ENCODE measurements around the gene EEPD1. TPM values are rescaled to one million over a fixed set of nuclear protein-coding genes. Genes with fewer than 3 reads are reported as not detected.

The EEPD1 gene
- total and polyA plus RNA-seq, 2 donors (not counting 3 experiments of a cell fraction or from before 2014, with no cell fraction given): 0.40 to 0.42 TPM

DNA sequence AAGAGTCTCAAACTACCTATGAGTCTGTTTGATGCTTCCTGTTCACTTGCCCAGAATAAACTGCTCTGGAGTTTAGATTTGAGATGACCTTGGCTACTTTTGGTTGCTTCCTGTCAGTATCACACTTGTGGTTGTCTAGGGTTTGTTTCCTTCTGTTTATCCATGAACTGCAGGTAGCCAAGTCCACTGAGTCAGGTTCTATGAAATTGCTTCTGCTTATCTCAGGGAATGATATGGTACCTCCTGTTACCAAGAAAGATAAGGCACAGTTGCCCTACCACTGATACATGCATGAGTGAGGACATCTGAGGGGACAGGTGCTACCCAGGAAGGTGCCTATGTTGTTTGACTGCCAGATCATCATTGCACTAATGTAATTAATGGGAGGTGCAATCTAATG lies 15.8 kb upstream of the EEPD1 start:
- ChIA-PET POLR2A (no interaction called here), CTCF (interaction anchor here (1.5 kb wide), 1 partner anchor 8 kb away, joined by 3 read pairs; no protein-coding TSS in a partner anchor)
- no peak overlapping the region for H3K4me3 ChIP-seq (replicated peaks in 1 of 3; ENCODE audit: insufficient read depth in 1 of 3, low read depth in 1 of 3, low read length in 3 of 3)
- no peaks in the 10 kb centered on the region for H3K4me1 ChIP-seq (ENCODE audit: control insufficient read depth, extremely low read depth, insufficient read depth, low read length)
- H3K27me3 ChIP-seq (ENCODE audit: control insufficient read depth in 2 of 2, insufficient read depth in 2 of 2, low read length in 2 of 2): peaks cover 8 to 15% of the 10 kb centered on the region in 2 experiments
- no peak overlapping the region for H2AFZ ChIP-seq (ENCODE audit: low read depth, low read length)
- dilution Hi-C loops (cut with MboI; ENCODE audit: extremely low pct_ligation_motif_present, low sequenced_read_pairs) (no loop called here), intact Hi-C loops (cut with micrococcal nuclease) (no loop called here)
- no TSS peak for BruUV-seq (replicated peaks)
- no peak overlapping the region for H3K27ac ChIP-seq (ENCODE audit: insufficient read depth, low read depth, low read length)
- H4K20me1 ChIP-seq (replicated peaks; ENCODE audit: control insufficient read depth, extremely low read depth, insufficient read depth, low read length): no peaks in the 10 kb centered on the region
- FAIRE-seq (no peak), DNase-seq (ENCODE audit: low read depth, low spot score) (no peak)
- H3K9ac ChIP-seq (replicated peaks; ENCODE audit: extremely low read depth, insufficient read depth, low read length): no peak overlapping the region
- H3K9me1 ChIP-seq (replicated peaks; ENCODE audit: control insufficient read depth, extremely low read depth, insufficient read depth, low read length): no peaks in the 10 kb centered on the region
- H3K9me3 ChIP-seq (replicated peaks; ENCODE audit: control insufficient read depth, insufficient read depth, low read length): no peaks in the 10 kb centered on the region
- no peaks in the 10 kb centered on the region for H3K79me2 ChIP-seq (ENCODE audit: control insufficient read depth, insufficient read depth, low read length)
- TF ChIP-seq FOS (IDR thresholded peaks at IDR 0.05; ENCODE audit: borderline replicate concordance, insufficient read depth, low read length) (no peak), JUN (IDR thresholded peaks at IDR 0.05; ENCODE audit: borderline replicate concordance, insufficient read depth, insufficient read length, low read depth) (no peak), MYC (IDR thresholded peaks at IDR 0.05; ENCODE audit: low read depth, low read length) (no peak), POLR2AphosphoS5 (IDR thresholded peaks at IDR 0.05; ENCODE audit: insufficient read depth, low read depth, low read length) (no peak), POLR2A (IDR thresholded peaks at IDR 0.05; ENCODE audit: low read depth, low read length) (no peak), EZH2 (IDR thresholded peaks at IDR 0.05; ENCODE audit: borderline replicate concordance, low read depth, low read length, severe bottlenecking) (no peak)
- TF ChIP-seq, protein P1, sequence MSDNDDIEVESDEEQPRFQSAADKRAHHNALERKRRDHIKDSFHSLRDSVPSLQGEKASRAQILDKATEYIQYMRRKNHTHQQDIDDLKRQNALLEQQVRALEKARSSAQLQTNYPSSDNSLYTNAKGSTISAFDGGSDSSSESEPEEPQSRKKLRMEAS (IDR thresholded peaks at IDR 0.05; ENCODE audit: insufficient read depth, insufficient read length): no peak
- H3K36me3 ChIP-seq (ENCODE audit: control insufficient read depth in 2 of 2, extremely low read depth in 1 of 2, insufficient read depth in 2 of 2, low read length in 2 of 2): no peaks in the 10 kb centered on the region
- no peak overlapping the region for H3K4me2 ChIP-seq (ENCODE audit: insufficient read depth, low read length)

- no peak overlapping the region for H3K4me3 ChIP-seq (replicated peaks in 1 of 3; ENCODE audit: insufficient read depth in 1 of 3, low read depth in 1 of 3, low read length in 3 of 3)
- no peaks in the 10 kb centered on the region for H3K9me1 ChIP-seq (replicated peaks; ENCODE audit: control insufficient read depth, extremely low read depth, insufficient read depth, low read length)
- no peaks in the 10 kb centered on the region for H4K20me1 ChIP-seq (replicated peaks; ENCODE audit: control insufficient read depth, extremely low read depth, insufficient read depth, low read length)
- no peak overlapping the region for H3K9ac ChIP-seq (replicated peaks; ENCODE audit: extremely low read depth, insufficient read depth, low read length)
- no peak for DNase-seq (ENCODE audit: low read depth, low spot score)
- no peak overlapping the region for H3K27ac ChIP-seq (ENCODE audit: insufficient read depth, low read depth, low read length)
- H2AFZ ChIP-seq (ENCODE audit: low read depth, low read length): no peak overlapping the region
- TF ChIP-seq, protein P1 (IDR thresholded peaks at IDR 0.05; ENCODE audit: insufficient read depth, insufficient read length): no peak
- TF ChIP-seq POLR2AphosphoS5 (IDR thresholded peaks at IDR 0.05; ENCODE audit: insufficient read depth, low read depth, low read length): no peak
- intact Hi-C loops (cut with micrococcal nuclease) (no loop called here), dilution Hi-C loops (cut with MboI; ENCODE audit: extremely low pct_ligation_motif_present, low sequenced_read_pairs) (no loop called here)
- POLR2A ChIA-PET: no interaction called here
- H3K4me1 ChIP-seq (ENCODE audit: control insufficient read depth, extremely low read depth, insufficient read depth, low read length): no peaks in the 10 kb centered on the region
- FAIRE-seq: no peak
- no peaks in the 10 kb centered on the region for H3K79me2 ChIP-seq (ENCODE audit: control insufficient read depth, insufficient read depth, low read length)
- CTCF ChIA-PET: interaction anchor here (0.6 to 1.5 kb wide), 2 partner anchors 9 to 26 kb away, joined by 3 read pairs; no protein-coding TSS in a partner anchor
- no peaks in the 10 kb centered on the region for H3K9me3 ChIP-seq (replicated peaks; ENCODE audit: control insufficient read depth, insufficient read depth, low read length)
- no peaks in the 10 kb centered on the region for H3K36me3 ChIP-seq (ENCODE audit: control insufficient read depth in 2 of 2, extremely low read depth in 1 of 2, insufficient read depth in 2 of 2, low read length in 2 of 2)
- H3K4me2 ChIP-seq (ENCODE audit: insufficient read depth, low read length): no peak overlapping the region
- H3K27me3 ChIP-seq (ENCODE audit: control insufficient read depth in 2 of 2, insufficient read depth in 2 of 2, low read length in 2 of 2): peaks cover 13 to 15% of the 10 kb centered on the region in 2 experiments
- no TSS peak for BruUV-seq (replicated peaks)
These were observed 15.3 kb upstream of the EEPD1 start for GRCh38 chr7:36137754-36138153.
